HG03025 (cell line): ENCODE data around the gene C16orf95.

Experiments used
- ATAC-seq: cut with Tn5 transposase; IDR thresholded peaks from one replicate; pipeline ENCODE4 v1.9.1; 2021; ENCODE audit warnings: mild to moderate bottlenecking, moderate library complexity; ENCODE audit not compliant: unreplicated experiment, low FRiP score

The C16orf95 gene

GRCh38 chr16:87333581-87334331 lies 16.6 kb upstream of the C16orf95 start:
- no peak for ATAC-seq

GRCh38 chr16:87333101-87333500 lies 15.9 kb upstream of the C16orf95 start:
- no peak for ATAC-seq

GRCh38 chr16:87332150-87332549 lies 15.0 kb upstream of the C16orf95 start:
- ATAC-seq = no peak

DNA sequence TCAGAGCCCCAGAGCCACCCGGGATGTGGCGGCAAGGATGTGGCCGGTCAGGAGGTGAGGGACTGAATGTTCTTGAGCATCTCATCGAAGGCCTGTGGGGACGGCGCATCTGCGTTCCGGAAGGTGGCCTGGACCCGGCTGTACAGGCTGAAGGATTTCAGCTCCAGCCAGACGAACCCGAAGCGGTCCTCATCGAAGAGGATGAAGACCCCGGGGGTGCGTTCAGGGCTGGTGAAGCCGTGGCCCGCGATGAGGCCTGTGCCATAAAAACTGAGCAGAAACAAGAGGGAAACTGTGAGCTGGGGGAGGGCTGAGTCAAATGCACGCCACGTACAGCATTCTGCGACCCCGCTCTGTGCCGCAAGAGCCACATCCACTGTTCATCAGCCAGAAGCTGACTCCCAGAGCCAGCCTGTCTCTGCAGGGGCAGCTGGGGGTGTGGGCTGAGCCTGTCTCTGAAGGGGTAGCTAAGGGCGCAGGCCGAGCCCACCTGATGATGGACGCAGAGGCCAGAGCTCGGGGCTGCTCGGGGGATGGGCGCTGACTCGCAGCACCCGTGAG lies 14.1 kb upstream of the C16orf95 start:
- no peak for ATAC-seq

DNA sequence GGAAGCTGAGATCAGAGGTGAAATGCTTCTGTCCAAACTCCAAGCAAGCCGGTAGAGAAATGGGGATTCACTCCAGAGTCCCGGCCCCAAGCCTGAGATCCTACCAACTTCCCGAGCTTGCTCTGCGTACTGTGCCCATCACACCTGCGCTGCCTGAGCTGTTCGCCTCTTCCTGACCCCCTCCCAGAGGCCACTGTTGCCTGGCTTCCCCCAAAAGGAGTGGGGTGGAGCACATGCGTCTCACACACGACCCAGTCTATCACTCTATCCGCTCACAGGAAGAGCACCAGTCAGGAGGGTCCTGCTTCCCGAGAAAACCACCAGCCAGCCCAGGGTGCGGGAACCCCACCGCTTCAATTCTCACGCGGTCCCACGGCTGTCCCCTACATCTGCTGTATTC lies 13.5 kb upstream of the C16orf95 start:
- ATAC-seq = no peak

DNA sequence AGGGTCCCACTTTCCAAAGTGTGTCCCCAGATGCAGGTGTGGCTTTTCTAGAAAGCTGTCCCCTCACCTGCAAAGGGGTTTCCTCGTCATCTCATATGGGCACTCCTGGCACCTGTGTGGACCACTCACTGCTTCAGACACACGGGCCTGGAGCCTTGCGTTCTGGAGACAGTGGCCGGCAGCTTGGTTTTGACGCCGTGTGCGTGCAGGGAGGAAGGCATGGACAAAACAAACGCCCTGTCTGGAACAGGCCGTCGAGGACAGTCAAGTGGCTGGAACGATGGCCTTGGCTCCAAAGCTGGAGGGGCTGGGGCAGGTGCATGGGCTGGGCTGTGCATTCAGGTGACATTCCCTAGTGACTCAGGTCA lies 13.0 kb upstream of the C16orf95 start:
- no peak for ATAC-seq

- ATAC-seq = no peak
Observed at GRCh38 chr16:87329436-87330256, 12.5 kb upstream of the C16orf95 start.

GRCh38 chr16:87328846-87329245 lies 11.7 kb upstream of the C16orf95 start:
- no peak for ATAC-seq

GRCh38 chr16:87327798-87328495 lies 10.8 kb upstream of the C16orf95 start:
- ATAC-seq = no peak

GRCh38 chr16:87326151-87326571 lies 9.0 kb upstream of the C16orf95 start:
- ATAC-seq = no peak

- no peak for ATAC-seq
Observed at GRCh38 chr16:87325423-87325858, 8.2 kb upstream of the C16orf95 start.

GRCh38 chr16:87324411-87325275 lies 7.5 kb upstream of the C16orf95 start:
- ATAC-seq = no peak

DNA sequence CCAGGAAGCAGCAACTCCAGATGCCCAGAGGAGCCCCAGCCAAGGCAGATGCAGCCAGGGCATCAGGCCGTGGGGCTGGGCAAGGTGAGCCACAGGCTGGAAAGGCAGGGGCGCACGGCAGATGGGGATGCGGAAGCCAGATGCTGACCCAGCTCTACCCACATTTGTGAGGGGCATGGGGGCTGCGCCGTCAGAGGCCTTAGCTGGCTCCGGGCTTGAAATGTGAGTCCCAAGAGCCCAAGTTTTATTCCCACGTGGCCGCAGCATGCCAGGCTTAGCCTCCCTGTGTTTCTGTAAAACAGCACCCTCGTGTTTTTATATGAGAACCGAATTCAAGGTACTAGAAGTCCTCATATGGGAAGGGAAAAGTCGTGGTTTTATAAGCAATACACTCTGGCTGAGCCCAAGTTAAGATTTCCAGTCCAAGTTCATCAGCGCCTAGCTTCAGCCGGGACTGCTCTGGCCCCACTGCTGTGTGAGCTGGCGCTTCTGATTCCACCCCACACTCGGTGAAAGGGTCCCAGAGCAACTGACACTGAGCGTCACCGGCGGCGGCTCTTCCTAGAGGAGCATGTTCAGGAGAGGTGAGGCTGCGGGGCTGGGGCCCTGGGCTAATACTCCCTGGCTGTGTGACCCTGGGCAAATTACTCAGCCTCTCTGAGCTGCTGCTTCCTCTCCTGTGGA lies 6.7 kb upstream of the C16orf95 start:
- no peak for ATAC-seq

- no peak for ATAC-seq
Observed at GRCh38 chr16:87322833-87323726, 5.9 kb upstream of the C16orf95 start.

- ATAC-seq = no peak
Observed at GRCh38 chr16:87322360-87322759, 5.2 kb upstream of the C16orf95 start.

- ATAC-seq = no peak
Observed at GRCh38 chr16:87321336-87322107, 4.3 kb upstream of the C16orf95 start.

GRCh38 chr16:87320510-87321227 lies 3.5 kb upstream of the C16orf95 start:
- no peak for ATAC-seq
